Measurements from ENCODE around the gene HOXB4. TPM values are rescaled to one million over a fixed set of nuclear protein-coding genes. Genes with fewer than 3 reads are reported as not detected.
A peak's percentile ranks its signal among the peaks of the same experiment; 100 is the strongest.

The HOXB4 gene
- total and polyA plus RNA-seq, 2 of the 4 experiments (the other 2 are of a cell fraction) = 2.0 to 8.5 TPM

GRCh38 chr17:48566717-48567116 lies 11.4 kb downstream of the HOXB4 start:
- peaks cover 20% of the 10 kb centered on the region for H3K9me1 ChIP-seq (ENCODE audit: insufficient read depth, low read length)
- no peak overlapping the region for H3K4me3 ChIP-seq (ENCODE audit: insufficient read depth, low read depth, low read length)
- POLR2A ChIA-PET (ENCODE audit: unreplicated experiment) = interaction anchor here (0.8 to 1.4 kb wide), 2 partner anchors 22 to 25 kb away, joined by 4 to 8 read pairs; no protein-coding TSS in a partner anchor
- H3K36me3 ChIP-seq (ENCODE audit: control insufficient read depth, insufficient read depth, low read length) = peaks cover 46% of the 10 kb centered on the region; the same call in 1 of the 2 replicates
- dilution Hi-C loops (cut with HindIII; ENCODE audit: low sequenced_read_pairs, unreplicated experiment) = no loop called here
- peaks cover 25% of the 10 kb centered on the region for H4K20me1 ChIP-seq (ENCODE audit: insufficient read depth, low read length)
- in situ Hi-C loops (cut with MboI; ENCODE audit: low sequenced_read_pairs) = no loop called here
- H3K9ac ChIP-seq (ENCODE audit: low read depth, low read length) = peak overlapping the region; percentile 92
- peak overlapping the region; percentile 99 for H2BK5ac ChIP-seq (ENCODE audit: low read depth, low read length, poor library complexity, severe bottlenecking)
- ATAC-seq (ENCODE audit: low read depth) (no peak), DNase-seq (no peak)
- H2BK20ac ChIP-seq (ENCODE audit: low read depth, low read length) = peak overlapping the region; percentile 48
- no peaks in the 10 kb centered on the region for H3K27me3 ChIP-seq (ENCODE audit: control insufficient read depth, insufficient read depth, low read length)
- no peak overlapping the region; the same call in 1 of the 2 replicates for H3K56ac ChIP-seq (ENCODE audit: extremely low read depth, insufficient read depth, low read length)
- peak overlapping the region; percentile 99 for H3K23ac ChIP-seq (ENCODE audit: low read depth, low read length)
- H4K91ac ChIP-seq (ENCODE audit: insufficient read depth, low read depth, low read length) = peak overlapping the region; percentile 96
- H3K9me3 ChIP-seq (ENCODE audit: control insufficient read depth, insufficient read depth, low read length) = no peaks in the 10 kb centered on the region
- peak overlapping the region; percentile 93 for H3K27ac ChIP-seq (ENCODE audit: insufficient read depth, low read length)
- CTCF ChIA-PET = no interaction called here
- WGBS, 2 experiments (ENCODE audit: extremely low coverage in 2 of 2, insufficient read length in 1 of 2) = no CpG with 5 or more reads among the region's 2 CpGs
- H2BK120ac ChIP-seq (ENCODE audit: low read depth, low read length) = peak overlapping the region; percentile 83
- H3K79me1 ChIP-seq (ENCODE audit: low read depth in 1 of 2, low read length in 2 of 2) = peaks cover 0 to 17% of the 10 kb centered on the region in 2 experiments; a peak in 2 of 4 replicates
- H3K4ac ChIP-seq (ENCODE audit: low read depth, low read length) = peak overlapping the region; percentile 99
- peak overlapping the region; percentile 89; the same call in 2 of the 3 replicates for H2BK15ac ChIP-seq (ENCODE audit: low read depth, low read length)
- intact Hi-C loops (cut with micrococcal nuclease) = no loop called here
- peak overlapping the region; percentile 95 for H3K14ac ChIP-seq (replicated peaks; ENCODE audit: low read depth, low read length)
- H4K5ac ChIP-seq (ENCODE audit: low read depth, low read length) = peak overlapping the region; percentile 47
- H3K18ac ChIP-seq (ENCODE audit: low read depth, low read length) = peak overlapping the region; percentile 63
- TF ChIP-seq FOS (IDR thresholded peaks at IDR 0.05; ENCODE audit: low read depth, low read length) = no peak
- no peak for TF ChIP-seq SMC3 (IDR thresholded peaks at IDR 0.05; ENCODE audit: low read depth, low read length)
- no peak for TF ChIP-seq CHD1 (IDR thresholded peaks at IDR 0.05; ENCODE audit: low read depth, low read length)
- no peak for TF ChIP-seq MXI1 (IDR thresholded peaks at IDR 0.05; ENCODE audit: borderline replicate concordance, low read depth, low read length)
- TF ChIP-seq POLR2A (IDR thresholded peaks at IDR 0.05; ENCODE audit: low read depth, low read length) = no peak
- TF ChIP-seq CTCF (conservative IDR thresholded peaks at IDR 0.05; ENCODE audit: low read depth, low read length) = no peak
- no peak for TF ChIP-seq ELK1 (IDR thresholded peaks at IDR 0.05; ENCODE audit: borderline replicate concordance, low read depth, low read length)
- no peak for TF ChIP-seq RAD21 (IDR thresholded peaks at IDR 0.05; ENCODE audit: low read length)
- no peak for TF ChIP-seq USF2 (IDR thresholded peaks at IDR 0.05; ENCODE audit: low read depth, low read length)
- peak overlapping the region; percentile 77 to 92 for H4K8ac ChIP-seq (ENCODE audit: low read depth in 2 of 2, low read length in 2 of 2)
- no TSS peak for BruUV-seq (replicated peaks)
- H3K4me2 ChIP-seq (ENCODE audit: low read depth, low read length) = peak overlapping the region; percentile 83
- H2AK9ac ChIP-seq (replicated peaks; ENCODE audit: low read depth, low read length, poor library complexity) = peak overlapping the region; percentile 75
- no peak overlapping the region for H2AFZ ChIP-seq (replicated peaks; ENCODE audit: low read length, poor library complexity)
- peaks cover 59% of the 10 kb centered on the region for H3K4me1 ChIP-seq (ENCODE audit: control insufficient read depth, insufficient read depth, low read length)
- H2AK5ac ChIP-seq (ENCODE audit: low read depth, low read length) = peak overlapping the region; percentile 78
